GM12878 (cell line): ENCODE measurements around the gene LYZL2. TPM values are rescaled to one million over a fixed set of nuclear protein-coding genes. Genes with fewer than 3 reads are reported as not detected.
"Not testable (repeated sequence)": the region's sequence is repeated elsewhere in the genome, so short reads cannot be mapped to it uniquely, and the experiment has no call there.

Source experiments
- ATAC-seq: fragments of 200-7000 bp; cut with Tn5 transposase; 3 replicates; pipeline ENCODE4 v1.9.1; 2020; ENCODE audit warnings: mild to moderate bottlenecking, moderate library complexity
- BruUV-seq: library from RNA; stranded (reverse); fragments of 400-500 nt; replicated peaks from 2 replicates; lab custom pipeline; 2021; lab: Mats Ljungman, UMichigan
- CTCF ChIA-PET: fragments of 300-600 bp; sonication (Branson Sonifier 250); formaldehyde crosslinking; extraction: SDS; loops from one replicate; lab custom pipeline; 2021; ENCODE audit warnings: inconsistent platforms; lab: Yijun Ruan, JAX
- POLR2A ChIA-PET: fragments of 350-600 bp; formaldehyde crosslinking; extraction: SDS; loops from one replicate; lab custom pipeline; 2021; ENCODE audit warnings: inconsistent platforms; lab: Charles Lee
- RAD21 ChIA-PET: fragments of 300-600 bp; sonication (Branson Sonifier 250); formaldehyde crosslinking; loops from one replicate; lab custom pipeline; 2023; ENCODE audit warnings: antibody characterized with exemption; ENCODE audit not compliant: unreplicated experiment; lab: Charles Lee
- SMC1A ChIA-PET: fragments of 300-600 bp; sonication (Branson Sonifier 250); formaldehyde crosslinking; loops from one replicate; lab custom pipeline; 2023; ENCODE audit not compliant: unreplicated experiment, uncharacterized antibody; lab: Charles Lee
- DNase-seq: peaks from one replicate; pipeline ENCODE4 v3.0.0-alpha.2; 2011; ENCODE audit warnings: low read depth, low spot score
- FAIRE-seq: peaks from 3 replicates; lab custom pipeline; 2011; peaks lifted over from hg19 to GRCh38; lab: Jason Lieb, UNC
- H2AFZ ChIP-seq: 2 replicates; pipeline ENCODE4 v1.6.0; 2011; ENCODE audit warnings: low read depth, low read length, control low read depth; ENCODE audit not compliant: control insufficient read depth
- H3K27ac ChIP-seq: 2 replicates; pipeline ENCODE4 v1.5.1; 2011; ENCODE audit warnings: control low read depth; ENCODE audit not compliant: control insufficient read depth, insufficient read depth
- H3K27me3 ChIP-seq, 2 experiments: replicated peaks in 1 of 2; 2 replicates each; pipeline versions ENCODE4 v1.6.0 to v1.6.1; 2011; ENCODE audit warnings: low read length in 1 of 2; ENCODE audit not compliant: control insufficient read depth in 2 of 2, insufficient read depth in 2 of 2
- H3K36me3 ChIP-seq, 2 experiments: 2 replicates each; pipeline ENCODE4 v1.5.1; 2011; ENCODE audit warnings: low read length in 1 of 2; ENCODE audit not compliant: control insufficient read depth in 2 of 2, insufficient read depth in 2 of 2
- H3K4me1 ChIP-seq: 2 replicates; pipeline ENCODE4 v1.6.1; 2011; ENCODE audit warnings: mild to moderate bottlenecking, low read length, moderate library complexity, mixed read lengths; ENCODE audit not compliant: control insufficient read depth, insufficient read depth
- H3K4me2 ChIP-seq: 2 replicates; pipeline ENCODE4 v1.6.0; 2011; ENCODE audit warnings: control low read depth; ENCODE audit not compliant: control insufficient read depth, insufficient read depth
- H3K4me3 ChIP-seq: fragments of 200-600 bp; sonication (generic); 2 replicates; pipeline ENCODE4 v1.5.1; 2016
- H3K79me2 ChIP-seq: 2 replicates; pipeline ENCODE4 v1.6.0; 2011; ENCODE audit warnings: low read length; ENCODE audit not compliant: control insufficient read depth, insufficient read depth
- H3K9ac ChIP-seq: 2 replicates; pipeline ENCODE4 v1.8.0; 2011; ENCODE audit warnings: low read length, control low read depth, mixed read lengths; ENCODE audit not compliant: control insufficient read depth, insufficient read depth
- H3K9me3 ChIP-seq: replicated peaks from 3 replicates; pipeline ENCODE4 v1.5.1; 2011; ENCODE audit warnings: mild to moderate bottlenecking, low read length; ENCODE audit not compliant: control insufficient read depth, insufficient read depth
- H4K20me1 ChIP-seq: 2 replicates; pipeline ENCODE4 v1.6.0; 2011; ENCODE audit not compliant: control insufficient read depth, insufficient read depth
- CTCF ChIP-seq, 3 experiments: IDR thresholded peaks in 2 of 3; conservative IDR thresholded peaks in 1 of 3; 2 replicates each; pipeline ENCODE4 v1.5.1; 2011; ENCODE audit warnings: low read depth in 3 of 3, low read length in 3 of 3, mild to moderate bottlenecking in 3 of 3, control low read depth in 2 of 3, moderate library complexity in 2 of 3, inconsistent platforms in 1 of 3, mixed read lengths in 1 of 3; ENCODE audit not compliant: control insufficient read depth in 2 of 3, insufficient read depth in 1 of 3; ENCODE audit errors: extremely low read depth in 1 of 3
- POLR2A ChIP-seq: IDR thresholded peaks from 2 replicates; pipeline ENCODE4 v1.6.1; 2011; ENCODE audit warnings: low read depth, mild to moderate bottlenecking, low read length
- WGBS: methylation state at CpG from one replicate; pipeline ENCODE4 v1.1.6; 2016; ENCODE audit warnings: low lambda C conversion rate; ENCODE audit not compliant: insufficient replicate concordance, insufficient coverage; ENCODE audit errors: missing lambda C conversion rate; 5-methylcytosine and 5-hydroxymethylcytosine counted together
- in situ Hi-C: fragments of 300-500 bp; cut with MboI; formaldehyde crosslinking; loops from 9 replicates; pipeline ENCODE4 v1.14.3; 2018; ENCODE audit warnings: mixed read lengths
- intact Hi-C: fragments of 100-400 bp; cut with micrococcal nuclease; formaldehyde crosslinking; loops from one replicate; pipeline ENCODE4 v1.14.2; 2022; ENCODE audit not compliant: unreplicated experiment
- polyA plus RNA-seq, 11 experiments: library from polyadenylated mRNA; depleted of rRNA in 4 of 11; unstranded in 6 of 11; stranded (reverse) in 5 of 11; fragments of >200 nt; fragmentation: Nextera tagmentation in 4 of 11; fragmentation: Illumina TruSeq in 1 of 11; extraction: Ambion mirVana in 4 of 11; extraction: Trizol in 1 of 11; gene quantifications; 1 replicate in 1 of 11; 2 replicates in 10 of 11; pipeline versions ENCODE4 v1.2.1 to v1.2.3, GENCODE V29; 2011 to 2016; ENCODE audit warnings: inconsistent platforms in 2 of 11, missing spikeins in 2 of 11, low read depth in 1 of 11
- total RNA-seq, 4 experiments: library from RNA; depleted of rRNA in 3 of 4; stranded (reverse); fragments of >200 nt in 3 of 4; fragmentation: Illumina TruSeq in 1 of 4; extraction: Trizol in 1 of 4; gene quantifications; 2 replicates each; pipeline versions ENCODE4 v1.2.1 to v1.2.3, GENCODE V29; 2013 to 2021

The LYZL2 gene
- total and polyA plus RNA-seq, 10 of the 15 experiments (the other 5 are each of a cell fraction or from before 2014, with no cell fraction given) = not detected

- TF ChIP-seq CTCF (IDR thresholded peaks at IDR 0.05 in 2 of 3, conservative IDR thresholded peaks at IDR 0.05 in 1 of 3; ENCODE audit: control insufficient read depth in 2 of 3, extremely low read depth in 1 of 3, insufficient read depth in 1 of 3, low read depth in 3 of 3, low read length in 3 of 3) (peak; percentile 69 to 79 (median 73)), POLR2A (no peak)
- TF ChIP-seq, all 136 proteins: peak for 4
These were observed 41.6 kb upstream of the LYZL2 start (continued) for GRCh38 chr10:30671026-30671616.

DNA sequence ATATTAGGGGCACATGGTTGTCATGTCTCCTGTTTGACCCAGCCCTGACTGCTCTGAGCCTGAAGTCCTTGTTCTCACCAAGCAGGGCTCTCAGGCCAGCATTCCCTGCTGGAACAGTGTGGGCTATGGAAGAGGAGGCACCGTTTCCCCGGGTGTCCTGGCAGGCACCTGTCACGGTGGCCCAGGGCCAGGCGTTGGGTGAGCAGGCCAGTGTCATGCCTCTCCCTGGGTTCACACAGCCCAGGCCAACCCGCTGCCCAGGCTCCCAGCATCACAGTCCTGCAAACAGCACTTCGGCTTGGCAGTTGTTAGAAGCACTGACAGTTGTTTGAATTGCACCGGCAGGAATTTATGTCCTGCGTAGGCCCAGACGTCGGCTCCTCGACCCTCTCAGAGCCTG lies 38.4 kb upstream of the LYZL2 start:
- H3K4me1 ChIP-seq, in situ Hi-C loops, H3K27me3 ChIP-seq, H3K4me3 ChIP-seq, H3K9me3 ChIP-seq, RAD21 ChIA-PET, BruUV-seq, H3K27ac ChIP-seq, H3K79me2 ChIP-seq, FAIRE-seq, ATAC-seq, H3K4me2 ChIP-seq, H3K36me3 ChIP-seq, H3K9ac ChIP-seq, DNase-seq, CTCF ChIA-PET, intact Hi-C loops, H2AFZ ChIP-seq, POLR2A ChIA-PET, H4K20me1 ChIP-seq: not testable (repeated sequence)
- SMC1A ChIA-PET = interaction anchor here (5.0 kb wide), 1 partner anchor 19 kb away, joined by 30 read pairs; no protein-coding TSS in a partner anchor
- WGBS = 27% methylated on average over 11 of the region's 11 CpGs
